Left ventricle myocardium inferior (tissue), 1 donor: Measurements from ENCODE around the gene HLX. TPM values are rescaled to one million over a fixed set of nuclear protein-coding genes. Genes with fewer than 3 reads are reported as not detected.

Experiments
- DNase-seq: peaks from one replicate; pipeline ENCODE4 v3.0.0-alpha.2; 2020
- H3K27ac ChIP-seq: fragments of 200-600 bp; replicated peaks from 2 replicates; pipeline ENCODE4 v1.8.0; 2021
- H3K27me3 ChIP-seq: fragments of 200-600 bp; 2 replicates; pipeline ENCODE4 v1.8.0; 2021; ENCODE audit warnings: low read depth
- H3K36me3 ChIP-seq: fragments of 200-600 bp; 2 replicates; pipeline ENCODE4 v1.8.0; 2021
- H3K4me1 ChIP-seq: fragments of 200-600 bp; 2 replicates; pipeline ENCODE4 v1.8.0; 2021
- H3K4me3 ChIP-seq: fragments of 200-600 bp; 2 replicates; pipeline ENCODE4 v1.8.0; 2021; ENCODE audit warnings: mild to moderate bottlenecking, moderate library complexity
- H3K9me3 ChIP-seq: fragments of 200-600 bp; replicated peaks from 2 replicates; pipeline ENCODE4 v1.8.0; 2021
- intact Hi-C: fragments of 100-400 bp; cut with micrococcal nuclease; formaldehyde crosslinking; loops from one replicate; pipeline ENCODE4 v1.11.0; 2022
- long read RNA-seq: library from polyadenylated mRNA; unstranded; transcript quantifications from one replicate; pipeline ENCODE4 v2.0.0, GENCODE V29; 2021
- total RNA-seq: library from RNA; stranded (reverse); fragmentation: NEBNext Ultra II Directional; extraction: Animal tissue kit (Norgen Biotek cat#: 25700); gene quantifications from one replicate; pipeline ENCODE4 v1.2.1, GENCODE V29; 2021
- TF ChIP-seq, protein P1 (sequence below): fragments of 200-600 bp; IDR thresholded peaks from 2 replicates; pipeline ENCODE4 v1.8.0; 2021; ENCODE audit warnings: antibody characterized with exemption, mild to moderate bottlenecking, borderline replicate concordance
- donor health status: DM: no; HTN: yes; CAD: no; lungs with severe emphysema.

The HLX gene
- total RNA-seq, result 3.5 TPM
- long read RNA-seq, full-length matches to known transcripts, result 13 of 13 reads
- long read RNA-seq, partial matches to known transcripts, result 0 of 13 reads
- long read RNA-seq, other reads (novel, unspliced or antisense), result 0 of 13 reads

DNA sequence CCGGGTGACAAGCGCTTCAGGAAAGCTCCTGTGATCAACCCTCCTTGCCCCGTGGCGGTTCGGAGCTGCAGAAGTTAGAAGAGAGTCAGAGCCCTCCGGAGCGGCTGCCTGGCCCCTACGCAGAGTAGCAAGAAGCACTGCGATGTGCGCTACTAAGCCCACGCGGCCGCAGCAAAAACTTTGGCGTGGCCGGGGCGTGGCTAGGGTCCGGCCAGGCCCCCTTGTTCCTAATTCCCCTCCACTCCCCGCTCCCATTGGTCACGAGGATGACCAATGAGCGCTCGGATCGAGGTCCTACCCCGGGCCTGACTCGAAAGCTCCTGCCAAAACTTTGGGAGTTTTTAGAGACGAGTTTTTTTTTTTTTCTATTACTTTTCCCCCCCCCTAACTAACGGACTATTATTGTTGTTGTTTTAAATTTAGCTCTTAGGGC lies at the start of gene HLX:
TSS of gene HLX (plus strand) at position 368 of the 433 bp plus-strand sequence. CDS start 415 bp downstream, outside the sequence.
- TF ChIP-seq, protein P1, sequence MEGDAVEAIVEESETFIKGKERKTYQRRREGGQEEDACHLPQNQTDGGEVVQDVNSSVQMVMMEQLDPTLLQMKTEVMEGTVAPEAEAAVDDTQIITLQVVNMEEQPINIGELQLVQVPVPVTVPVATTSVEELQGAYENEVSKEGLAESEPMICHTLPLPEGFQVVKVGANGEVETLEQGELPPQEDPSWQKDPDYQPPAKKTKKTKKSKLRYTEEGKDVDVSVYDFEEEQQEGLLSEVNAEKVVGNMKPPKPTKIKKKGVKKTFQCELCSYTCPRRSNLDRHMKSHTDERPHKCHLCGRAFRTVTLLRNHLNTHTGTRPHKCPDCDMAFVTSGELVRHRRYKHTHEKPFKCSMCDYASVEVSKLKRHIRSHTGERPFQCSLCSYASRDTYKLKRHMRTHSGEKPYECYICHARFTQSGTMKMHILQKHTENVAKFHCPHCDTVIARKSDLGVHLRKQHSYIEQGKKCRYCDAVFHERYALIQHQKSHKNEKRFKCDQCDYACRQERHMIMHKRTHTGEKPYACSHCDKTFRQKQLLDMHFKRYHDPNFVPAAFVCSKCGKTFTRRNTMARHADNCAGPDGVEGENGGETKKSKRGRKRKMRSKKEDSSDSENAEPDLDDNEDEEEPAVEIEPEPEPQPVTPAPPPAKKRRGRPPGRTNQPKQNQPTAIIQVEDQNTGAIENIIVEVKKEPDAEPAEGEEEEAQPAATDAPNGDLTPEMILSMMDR, result no peak
- Histone ChIP-seq H3K36me3 (peaks cover 23% of the 10 kb centered on the region), H3K4me3 (peak within 1 kb of the TSS; percentile 99), H3K9me3 (no peaks in the 10 kb centered on the region), H3K27me3 (peaks cover 25% of the 10 kb centered on the region), H3K27ac (peak within 1 kb of the TSS; percentile 99), H3K4me1 (peaks cover 85% of the 10 kb centered on the region)
- DNase-seq, result peak; percentile 93
- intact Hi-C loops, result loop anchor here (10.0 kb wide), 2 partner anchors 64 to 326 kb away; no protein-coding TSS in a partner anchor

GRCh38 chr1:220833436-220833835 lies 45.8 kb upstream of the HLX start:
- intact Hi-C loops, result no loop called here
- Histone ChIP-seq H3K27me3 (no peaks in the 10 kb centered on the region), H3K9me3 (no peaks in the 10 kb centered on the region), H3K36me3 (no peaks in the 10 kb centered on the region), H3K4me1 (peaks cover 25% of the 10 kb centered on the region), H3K27ac (no peak overlapping the region), H3K4me3 (no peak overlapping the region)
- DNase-seq, result no peak
- TF ChIP-seq, protein P1, result no peak

GRCh38 chr1:220834155-220834870 lies 44.9 kb upstream of the HLX start:
- intact Hi-C loops, result no loop called here
- Histone ChIP-seq H3K4me1 (peaks cover 19% of the 10 kb centered on the region), H3K27ac (no peak overlapping the region), H3K4me3 (no peak overlapping the region), H3K27me3 (no peaks in the 10 kb centered on the region), H3K36me3 (no peaks in the 10 kb centered on the region), H3K9me3 (no peaks in the 10 kb centered on the region)
- TF ChIP-seq, protein P1, result no peak
- DNase-seq, result no peak

GRCh38 chr1:220838578-220838977 lies 40.7 kb upstream of the HLX start:
- TF ChIP-seq, protein P1, result no peak
- intact Hi-C loops, result no loop called here
- H3K9me3 ChIP-seq, result peaks cover 2% of the 10 kb centered on the region
- H3K27me3 ChIP-seq, result no peaks in the 10 kb centered on the region
- H3K36me3 ChIP-seq, result no peaks in the 10 kb centered on the region
- no peak for DNase-seq
- H3K4me1 ChIP-seq, result peaks cover 43% of the 10 kb centered on the region
- no peak overlapping the region for H3K27ac ChIP-seq
- no peak overlapping the region for H3K4me3 ChIP-seq

DNA sequence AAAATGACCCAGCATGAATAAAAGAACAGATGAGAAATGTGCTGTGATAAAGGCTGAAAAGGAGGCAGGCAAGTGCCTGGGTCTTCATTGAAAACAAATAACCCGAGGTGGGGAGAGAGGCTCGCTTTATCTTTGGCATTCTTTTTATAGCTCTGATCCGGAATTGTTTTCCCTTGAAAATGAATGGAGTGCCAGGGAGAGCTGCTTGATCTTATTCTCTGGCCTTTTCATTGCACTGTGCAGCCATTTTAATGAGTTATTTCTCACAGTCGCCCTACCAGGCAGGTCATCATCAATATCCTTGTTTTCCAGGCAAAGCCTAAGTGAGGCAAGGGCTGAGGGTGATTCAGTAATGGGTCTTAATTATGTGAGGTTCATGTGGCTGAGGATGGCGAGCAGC lies 39.8 kb upstream of the HLX start:
- no peak for DNase-seq
- H3K4me1 ChIP-seq, result peaks cover 50% of the 10 kb centered on the region
- peaks cover 2% of the 10 kb centered on the region for H3K9me3 ChIP-seq
- no peaks in the 10 kb centered on the region for H3K36me3 ChIP-seq
- TF ChIP-seq, protein P1, result no peak
- H3K27me3 ChIP-seq, result no peaks in the 10 kb centered on the region
- intact Hi-C loops, result no loop called here
- no peak overlapping the region for H3K4me3 ChIP-seq
- no peak overlapping the region for H3K27ac ChIP-seq
